ENCODE results near the gene DNAJB13. TPM values are rescaled to one million over a fixed set of nuclear protein-coding genes. Genes with fewer than 3 reads are reported as not detected.
A peak's percentile ranks its signal among the peaks of the same experiment; 100 is the strongest.

The DNAJB13 gene
- total and polyA plus RNA-seq, 8 donors, result 0.22 to 2.1 (median 0.47) TPM

DNA sequence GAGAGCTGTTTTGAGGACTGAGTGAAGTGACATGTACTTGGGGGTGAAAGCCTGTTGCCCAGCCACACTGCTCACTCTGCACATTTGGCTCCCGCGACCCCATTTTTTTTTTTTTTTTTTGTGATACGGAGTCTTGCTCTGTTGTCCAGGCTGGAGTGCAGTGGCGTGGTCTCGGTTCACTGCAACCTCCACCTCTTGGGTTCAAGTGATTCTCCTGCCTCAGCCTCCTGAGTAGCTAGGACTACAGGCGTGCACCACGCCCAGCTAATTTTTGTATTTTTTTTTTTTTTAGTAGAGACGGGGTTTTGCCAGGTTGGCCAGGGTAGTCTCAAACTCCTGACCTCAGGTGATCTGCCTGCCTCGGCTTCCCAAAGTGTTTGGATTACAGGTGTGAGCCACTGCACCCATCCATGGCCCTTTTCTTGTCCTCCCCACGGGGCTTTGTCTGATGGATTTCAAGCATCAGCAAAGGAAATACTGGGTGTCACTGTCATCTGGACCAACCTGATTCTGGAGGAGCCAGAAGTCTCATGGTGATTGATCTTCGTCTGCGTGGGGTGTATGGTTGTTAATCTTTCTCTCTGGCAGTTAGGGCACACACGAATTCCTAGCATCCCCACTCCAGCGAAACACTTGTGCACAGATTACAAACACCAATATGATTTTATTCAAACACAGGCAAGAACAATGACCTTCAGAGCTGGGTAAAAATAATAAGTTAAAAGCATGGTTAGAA, 61.4 kb downstream of the DNAJB13 start:
- no peak overlapping the region for H3K27ac ChIP-seq
- no peak for DNase-seq
- H3K4me3 ChIP-seq, result no peak overlapping the region
- H3K27me3 ChIP-seq, result no peaks in the 10 kb centered on the region
- FAIRE-seq, result no peak
- TF ChIP-seq, protein P1, sequence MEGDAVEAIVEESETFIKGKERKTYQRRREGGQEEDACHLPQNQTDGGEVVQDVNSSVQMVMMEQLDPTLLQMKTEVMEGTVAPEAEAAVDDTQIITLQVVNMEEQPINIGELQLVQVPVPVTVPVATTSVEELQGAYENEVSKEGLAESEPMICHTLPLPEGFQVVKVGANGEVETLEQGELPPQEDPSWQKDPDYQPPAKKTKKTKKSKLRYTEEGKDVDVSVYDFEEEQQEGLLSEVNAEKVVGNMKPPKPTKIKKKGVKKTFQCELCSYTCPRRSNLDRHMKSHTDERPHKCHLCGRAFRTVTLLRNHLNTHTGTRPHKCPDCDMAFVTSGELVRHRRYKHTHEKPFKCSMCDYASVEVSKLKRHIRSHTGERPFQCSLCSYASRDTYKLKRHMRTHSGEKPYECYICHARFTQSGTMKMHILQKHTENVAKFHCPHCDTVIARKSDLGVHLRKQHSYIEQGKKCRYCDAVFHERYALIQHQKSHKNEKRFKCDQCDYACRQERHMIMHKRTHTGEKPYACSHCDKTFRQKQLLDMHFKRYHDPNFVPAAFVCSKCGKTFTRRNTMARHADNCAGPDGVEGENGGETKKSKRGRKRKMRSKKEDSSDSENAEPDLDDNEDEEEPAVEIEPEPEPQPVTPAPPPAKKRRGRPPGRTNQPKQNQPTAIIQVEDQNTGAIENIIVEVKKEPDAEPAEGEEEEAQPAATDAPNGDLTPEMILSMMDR (IDR thresholded peaks at IDR 0.05), result no peak
- intact Hi-C loops (cut with DNase I), result no loop called here
- H3K4me1 ChIP-seq, result no peaks in the 10 kb centered on the region
- 89 to 90% methylated on average over 14 of the region's 14 CpGs for WGBS, 2 donors
- ATAC-seq, result no peak
- H3K36me3 ChIP-seq, result no peaks in the 10 kb centered on the region
- H3K9me3 ChIP-seq, result no peaks in the 10 kb centered on the region

DNA sequence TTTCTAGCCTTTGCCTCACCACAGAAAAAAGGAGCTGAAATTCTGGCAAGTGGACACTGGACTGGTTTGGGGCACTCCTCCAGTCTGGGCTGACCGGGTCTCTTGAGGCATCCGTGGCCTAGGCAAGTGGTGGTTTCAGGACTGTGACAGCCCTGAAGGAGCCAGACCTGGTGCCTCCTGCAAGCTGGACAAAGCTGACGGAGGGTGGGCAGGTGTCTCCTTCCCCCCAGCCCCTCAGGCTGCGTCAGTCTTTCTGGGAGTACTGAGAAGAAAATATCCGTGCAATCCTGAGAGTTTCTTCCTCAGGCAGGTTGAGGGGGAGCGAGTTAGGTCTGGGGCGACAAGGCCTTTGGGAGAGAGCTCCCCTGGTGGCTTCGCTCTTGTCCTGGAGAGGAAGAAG, 62.3 kb downstream of the DNAJB13 start:
- TF ChIP-seq, protein P1 (IDR thresholded peaks at IDR 0.05), result no peak
- Histone ChIP-seq H3K27ac (no peak overlapping the region), H3K36me3 (no peaks in the 10 kb centered on the region), H3K4me3 (no peak overlapping the region), H3K27me3 (no peaks in the 10 kb centered on the region), H3K9me3 (no peaks in the 10 kb centered on the region), H3K4me1 (peaks cover 0 to 4% (median 3%) of the 10 kb centered on the region in 3 donors)
- FAIRE-seq (no peak), DNase-seq (no peak), ATAC-seq (no peak)
- intact Hi-C loops (cut with DNase I), result no loop called here
- WGBS, 2 donors, result 93 to 96% methylated on average over 8 of the region's 8 CpGs

DNA sequence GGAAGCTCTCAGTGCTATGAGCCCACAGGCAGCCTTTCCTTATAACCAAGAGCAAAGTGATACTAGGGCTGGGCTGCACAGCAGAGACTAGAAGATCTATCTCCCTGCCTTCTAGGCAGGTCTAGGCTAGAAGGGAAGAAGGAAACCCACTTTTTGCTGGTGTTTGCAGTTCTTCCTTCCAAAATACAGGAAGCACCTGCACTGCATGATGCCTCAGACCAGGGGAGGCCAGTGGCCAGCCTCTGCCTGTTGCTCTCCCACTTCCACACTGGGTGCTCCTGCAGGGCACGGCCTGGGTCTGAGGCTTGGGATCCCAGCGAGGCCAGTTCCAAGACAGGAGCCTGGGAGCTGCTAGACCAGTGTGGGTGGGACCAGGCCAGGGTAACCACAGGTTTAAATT, 64.1 kb downstream of the DNAJB13 start:
- FAIRE-seq (no peak), DNase-seq (no peak), ATAC-seq (no peak)
- Histone ChIP-seq H3K9me3 (no peaks in the 10 kb centered on the region), H3K27me3 (no peaks in the 10 kb centered on the region), H3K36me3 (no peaks in the 10 kb centered on the region), H3K4me3 (no peak overlapping the region), H3K4me1 (peaks cover 11 to 21% (median 20%) of the 10 kb centered on the region in 3 donors), H3K27ac (no peak overlapping the region)
- 94 to 100% methylated on average over 2 of the region's 2 CpGs for WGBS, 2 donors
- intact Hi-C loops (cut with DNase I), result no loop called here
- TF ChIP-seq, protein P1 (IDR thresholded peaks at IDR 0.05), result no peak

DNA sequence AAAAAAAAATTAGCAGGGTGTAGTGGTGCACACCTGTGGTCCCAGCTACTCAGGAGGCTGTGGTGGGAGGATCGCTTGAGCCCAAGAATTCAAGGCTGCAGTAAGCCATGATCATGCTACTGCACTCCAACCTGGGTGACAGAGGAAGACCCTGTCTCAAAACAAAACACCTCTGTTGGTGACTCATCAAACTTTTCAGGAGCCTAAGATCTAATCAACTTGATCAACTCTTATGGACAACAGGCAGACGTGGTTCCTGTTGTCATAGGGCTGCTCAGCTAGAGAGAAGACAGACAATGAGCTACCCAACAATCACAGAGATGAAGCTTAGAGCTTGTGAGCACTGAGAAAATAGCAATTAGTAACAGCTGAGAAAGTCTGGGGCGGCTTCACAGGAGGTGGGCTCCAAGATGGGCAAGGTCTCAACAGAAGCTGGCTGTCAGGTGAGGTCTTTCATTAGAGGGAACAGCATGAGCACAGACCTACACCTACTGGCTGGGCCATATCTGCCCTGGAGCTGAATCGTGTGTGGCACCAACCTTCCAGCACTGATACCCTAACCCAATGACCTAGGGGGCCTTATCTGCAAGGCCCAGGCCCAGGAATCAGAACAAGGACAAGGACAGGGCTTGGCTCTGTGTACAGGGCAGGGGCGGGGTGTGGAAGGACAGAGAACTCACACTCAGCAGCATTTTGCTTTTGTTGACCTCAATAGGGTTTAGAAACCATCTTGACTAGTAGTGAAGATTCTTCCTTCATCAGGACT, 65.3 kb downstream of the DNAJB13 start:
- no peak for DNase-seq
- Histone ChIP-seq H3K4me3 (no peak overlapping the region), H3K36me3 (no peaks in the 10 kb centered on the region), H3K9me3 (no peaks in the 10 kb centered on the region), H3K27me3 (no peaks in the 10 kb centered on the region), H3K4me1 (peaks cover 11 to 21% (median 20%) of the 10 kb centered on the region in 3 donors), H3K27ac (no peak overlapping the region)
- no peak for FAIRE-seq
- intact Hi-C loops (cut with DNase I), result no loop called here
- ATAC-seq, result no peak
- WGBS, 2 donors, result 86 to 89% methylated on average over 5 of the region's 5 CpGs
- TF ChIP-seq, protein P1 (IDR thresholded peaks at IDR 0.05), result no peak

DNA sequence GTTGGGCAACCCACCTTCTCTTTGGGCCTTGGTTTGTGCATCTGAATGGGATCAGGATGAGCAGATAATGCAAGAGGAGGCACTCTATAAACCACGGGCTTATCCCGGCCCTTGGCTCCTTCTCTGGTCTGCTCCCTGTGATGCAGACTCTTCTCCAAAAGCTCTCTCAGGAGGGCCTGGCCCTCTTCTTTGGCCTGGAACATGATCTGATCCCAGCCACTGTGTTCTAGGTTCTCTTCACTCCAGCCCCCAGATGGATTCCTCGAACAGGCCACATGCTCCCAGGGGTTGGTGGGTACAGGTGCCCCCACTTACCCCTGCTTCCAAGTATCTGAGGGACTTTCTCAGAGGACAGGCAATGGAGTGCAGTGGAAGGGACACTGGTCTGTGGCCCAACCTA, 66.8 kb downstream of the DNAJB13 start:
- FAIRE-seq, result no peak
- 92 to 93% methylated on average over 3 of the region's 3 CpGs for WGBS, 2 donors
- no peaks in the 10 kb centered on the region for H3K9me3 ChIP-seq
- ATAC-seq, result no peak
- no peak for DNase-seq
- H3K36me3 ChIP-seq, result no peaks in the 10 kb centered on the region
- no peak overlapping the region for H3K4me3 ChIP-seq
- intact Hi-C loops (cut with DNase I), result no loop called here
- H3K27me3 ChIP-seq, result no peaks in the 10 kb centered on the region
- TF ChIP-seq, protein P1 (IDR thresholded peaks at IDR 0.05), result no peak
- peaks cover 11 to 21% (median 20%) of the 10 kb centered on the region in 3 donors for H3K4me1 ChIP-seq
- peak overlapping the region; percentile 30 to 92 (median 83) for H3K27ac ChIP-seq

Data from pancreas (tissue), 10 donors.